ENCODE measurements around the gene C1QTNF6.

C1QTNF6 gene

GRCh38 chr22:37169406-37169805, 18.6 kb downstream of the C1QTNF6 start:
- Histone ChIP-seq H4K91ac (ENCODE audit: low read depth, low read length) (no peak overlapping the region), H3K27me3 (ENCODE audit: insufficient read depth, low read length) (no peaks in the 10 kb centered on the region), H3K14ac (ENCODE audit: low read length) (no peak overlapping the region), H3K18ac (ENCODE audit: low read length) (no peak overlapping the region), H2BK12ac (ENCODE audit: low read length) (no peak overlapping the region), H4K8ac (ENCODE audit: low read depth, low read length) (no peak overlapping the region), H3K27ac (ENCODE audit: low read depth, low read length) (no peak overlapping the region), H3K23ac (ENCODE audit: low read length) (no peak overlapping the region), H2AK5ac (ENCODE audit: low read length) (no peak overlapping the region), H3K4ac (ENCODE audit: low read depth, low read length) (no peak overlapping the region), H3K4me3 (ENCODE audit: low read depth, low read length) (no peak overlapping the region), H3K9ac (ENCODE audit: low read length) (no peak overlapping the region), H2BK5ac (ENCODE audit: low read depth, low read length, poor library complexity) (no peak overlapping the region), H4K12ac (ENCODE audit: low read depth, low read length) (no peak overlapping the region), H3K79me2 (ENCODE audit: control insufficient read depth, insufficient read depth, low read length, poor library complexity) (peaks cover 2% of the 10 kb centered on the region), H2AFZ (ENCODE audit: insufficient read depth, low read length, poor library complexity) (no peak overlapping the region), H2BK120ac (ENCODE audit: insufficient read depth, low read length, poor library complexity) (no peak overlapping the region), H3K36me3 (ENCODE audit: control insufficient read depth in 1 of 2, insufficient read depth in 2 of 2, low read length in 2 of 2) (no peaks in the 10 kb centered on the region), H3K4me2 (ENCODE audit: low read length) (no peak overlapping the region), H3K9me3 (ENCODE audit: insufficient read depth, low read depth, low read length) (peaks cover 1% of the 10 kb centered on the region), H3K79me1 (ENCODE audit: low read length) (peaks cover 8% of the 10 kb centered on the region), H3K4me1 (ENCODE audit: control insufficient read depth in 1 of 2, insufficient read depth in 2 of 2, low read length in 2 of 2) (peaks cover 7 to 9% of the 10 kb centered on the region in 2 experiments)
- no CpG with 5 or more reads among the region's 8 CpGs for WGBS (ENCODE audit: extremely low coverage, insufficient coverage, insufficient read length)
- no peak for DNase-seq

GRCh38 chr22:37167981-37168647, 19.9 kb downstream of the C1QTNF6 start:
- Histone ChIP-seq H3K4me1 (ENCODE audit: control insufficient read depth in 1 of 2, insufficient read depth in 2 of 2, low read length in 2 of 2) (peaks cover 7 to 9% of the 10 kb centered on the region in 2 experiments), H3K79me2 (ENCODE audit: control insufficient read depth, insufficient read depth, low read length, poor library complexity) (peaks cover 2% of the 10 kb centered on the region), H3K4ac (ENCODE audit: low read depth, low read length) (no peak overlapping the region), H4K91ac (ENCODE audit: low read depth, low read length) (no peak overlapping the region), H3K79me1 (ENCODE audit: low read length) (peaks cover 8% of the 10 kb centered on the region), H2AK5ac (ENCODE audit: low read length) (no peak overlapping the region), H3K18ac (ENCODE audit: low read length) (no peak overlapping the region), H3K36me3 (ENCODE audit: control insufficient read depth in 1 of 2, insufficient read depth in 2 of 2, low read length in 2 of 2) (no peaks in the 10 kb centered on the region), H3K4me3 (ENCODE audit: low read depth, low read length) (no peak overlapping the region), H3K9me3 (ENCODE audit: insufficient read depth, low read depth, low read length) (peaks cover 1% of the 10 kb centered on the region), H3K23ac (ENCODE audit: low read length) (no peak overlapping the region), H3K27ac (ENCODE audit: low read depth, low read length) (no peak overlapping the region), H2BK120ac (ENCODE audit: insufficient read depth, low read length, poor library complexity) (no peak overlapping the region), H3K14ac (ENCODE audit: low read length) (no peak overlapping the region), H4K12ac (ENCODE audit: low read depth, low read length) (no peak overlapping the region), H2BK5ac (ENCODE audit: low read depth, low read length, poor library complexity) (no peak overlapping the region), H2BK12ac (ENCODE audit: low read length) (no peak overlapping the region), H4K8ac (ENCODE audit: low read depth, low read length) (no peak overlapping the region), H2AFZ (ENCODE audit: insufficient read depth, low read length, poor library complexity) (no peak overlapping the region), H3K4me2 (ENCODE audit: low read length) (no peak overlapping the region), H3K9ac (ENCODE audit: low read length) (no peak overlapping the region), H3K27me3 (ENCODE audit: insufficient read depth, low read length) (no peaks in the 10 kb centered on the region)
- DNase-seq, result peak in 1 of 2 donors; percentile 54
- WGBS (ENCODE audit: extremely low coverage, insufficient coverage, insufficient read length), result no CpG with 5 or more reads among the region's 8 CpGs

GRCh38 chr22:37167176-37167980, 20.7 kb downstream of the C1QTNF6 start:
- no peaks in the 10 kb centered on the region for H3K36me3 ChIP-seq (ENCODE audit: control insufficient read depth in 1 of 2, insufficient read depth in 2 of 2, low read length in 2 of 2)
- H2AFZ ChIP-seq (ENCODE audit: insufficient read depth, low read length, poor library complexity), result no peak overlapping the region
- H3K9me3 ChIP-seq (ENCODE audit: insufficient read depth, low read depth, low read length), result peaks cover 1% of the 10 kb centered on the region

GRCh38 chr22:37166675-37167066, 21.4 kb downstream of the C1QTNF6 start:
- no peak overlapping the region for H3K4me2 ChIP-seq (ENCODE audit: low read length)
- peaks cover 8% of the 10 kb centered on the region for H3K79me1 ChIP-seq (ENCODE audit: low read length)
- DNase-seq, result peak; percentile 74 to 77
- H2BK120ac ChIP-seq (ENCODE audit: insufficient read depth, low read length, poor library complexity), result peak overlapping the region; percentile 56
- peaks cover 7 to 9% of the 10 kb centered on the region in 2 experiments for H3K4me1 ChIP-seq (ENCODE audit: control insufficient read depth in 1 of 2, insufficient read depth in 2 of 2, low read length in 2 of 2)
- no peak overlapping the region for H3K4me3 ChIP-seq (ENCODE audit: low read depth, low read length)
- peak overlapping the region; percentile 41 for H4K12ac ChIP-seq (ENCODE audit: low read depth, low read length)
- H3K27ac ChIP-seq (ENCODE audit: low read depth, low read length), result no peak overlapping the region
- H3K23ac ChIP-seq (ENCODE audit: low read length), result no peak overlapping the region
- H2BK5ac ChIP-seq (ENCODE audit: low read depth, low read length, poor library complexity), result peak overlapping the region; percentile 8
- no CpG with 5 or more reads among the region's 13 CpGs for WGBS (ENCODE audit: extremely low coverage, insufficient coverage, insufficient read length)
- H3K18ac ChIP-seq (ENCODE audit: low read length), result peak overlapping the region; percentile 60
- H3K9ac ChIP-seq (ENCODE audit: low read length), result no peak overlapping the region
- no peaks in the 10 kb centered on the region for H3K27me3 ChIP-seq (ENCODE audit: insufficient read depth, low read length)
- peak overlapping the region; percentile 3 for H3K4ac ChIP-seq (ENCODE audit: low read depth, low read length)
- peaks cover 2% of the 10 kb centered on the region for H3K9me3 ChIP-seq (ENCODE audit: insufficient read depth, low read depth, low read length)
- H2AK5ac ChIP-seq (ENCODE audit: low read length), result peak overlapping the region; percentile 75
- peaks cover 2% of the 10 kb centered on the region for H3K79me2 ChIP-seq (ENCODE audit: control insufficient read depth, insufficient read depth, low read length, poor library complexity)
- H4K91ac ChIP-seq (ENCODE audit: low read depth, low read length), result peak overlapping the region; percentile 86
- peak overlapping the region; percentile 45 for H2BK12ac ChIP-seq (ENCODE audit: low read length)
- H3K36me3 ChIP-seq (ENCODE audit: control insufficient read depth in 1 of 2, insufficient read depth in 2 of 2, low read length in 2 of 2), result no peaks in the 10 kb centered on the region
- H3K14ac ChIP-seq (ENCODE audit: low read length), result peak overlapping the region; percentile 66
- H2AFZ ChIP-seq (ENCODE audit: insufficient read depth, low read length, poor library complexity), result peak overlapping the region; percentile 74
- peak overlapping the region; percentile 63 for H4K8ac ChIP-seq (ENCODE audit: low read depth, low read length)

More at GRCh38 chr22:37167176-37167980, 20.7 kb downstream of the C1QTNF6 start:
- Histone ChIP-seq H3K4ac (ENCODE audit: low read depth, low read length) (peak overlapping the region; percentile 3), H3K4me1 (ENCODE audit: control insufficient read depth in 1 of 2, insufficient read depth in 2 of 2, low read length in 2 of 2) (peaks cover 7 to 9% of the 10 kb centered on the region in 2 experiments), H3K27ac (ENCODE audit: low read depth, low read length) (no peak overlapping the region), H3K4me3 (ENCODE audit: low read depth, low read length) (no peak overlapping the region), H4K12ac (ENCODE audit: low read depth, low read length) (no peak overlapping the region), H3K27me3 (ENCODE audit: insufficient read depth, low read length) (no peaks in the 10 kb centered on the region), H2AK5ac (ENCODE audit: low read length) (peak overlapping the region; percentile 75), H2BK120ac (ENCODE audit: insufficient read depth, low read length, poor library complexity) (peak overlapping the region; percentile 60), H3K4me2 (ENCODE audit: low read length) (no peak overlapping the region), H3K9ac (ENCODE audit: low read length) (no peak overlapping the region), H3K14ac (ENCODE audit: low read length) (peak overlapping the region; percentile 58), H4K8ac (ENCODE audit: low read depth, low read length) (peak overlapping the region; percentile 63), H3K23ac (ENCODE audit: low read length) (no peak overlapping the region), H2BK5ac (ENCODE audit: low read depth, low read length, poor library complexity) (peak overlapping the region; percentile 8), H3K18ac (ENCODE audit: low read length) (peak overlapping the region; percentile 11), H3K79me2 (ENCODE audit: control insufficient read depth, insufficient read depth, low read length, poor library complexity) (peaks cover 2% of the 10 kb centered on the region), H3K79me1 (ENCODE audit: low read length) (peaks cover 8% of the 10 kb centered on the region), H4K91ac (ENCODE audit: low read depth, low read length) (peak overlapping the region; percentile 86), H2BK12ac (ENCODE audit: low read length) (peak overlapping the region; percentile 45)
- no peak for DNase-seq
- WGBS (ENCODE audit: extremely low coverage, insufficient coverage, insufficient read length), result no CpG with 5 or more reads among the region's 17 CpGs
